H1 (cell line): ENCODE results near the gene PTTG1IP2. TPM values are rescaled to one million over a fixed set of nuclear protein-coding genes. Genes with fewer than 3 reads are reported as not detected.

Experiments used
- CHD7 ChIP-seq: fragments of 300-600 bp; sonication (generic); IDR thresholded peaks from 2 replicates; pipeline ENCODE4 v1.7.1; 2012; ENCODE audit warnings: low read length, moderate library complexity, mild to moderate bottlenecking, inconsistent platforms; ENCODE audit not compliant: insufficient replicate concordance
- GABPA ChIP-seq: IDR thresholded peaks from 2 replicates; pipeline ENCODE4 v1.6.1; 2011; ENCODE audit warnings: mild to moderate bottlenecking, low read length, moderate library complexity, borderline replicate concordance; ENCODE audit not compliant: insufficient read depth
- HDAC6 ChIP-seq: IDR thresholded peaks from one replicate; pipeline ENCODE4 v1.7.1; 2012; ENCODE audit warnings: low read depth, mild to moderate bottlenecking, inconsistent platforms, low read length, moderate library complexity
- polyA plus RNA-seq, 7 experiments: library from polyadenylated mRNA; depleted of rRNA in 3 of 7; stranded (reverse) in 5 of 7; unstranded in 2 of 7; fragments of >200 nt in 5 of 7; fragments of 200-250 nt in 2 of 7; gene quantifications; 1 replicate in 5 of 7; 2 replicates in 1 of 7; 4 replicates in 1 of 7; pipeline versions ENCODE4 v1.2.1 to v1.2.3, GENCODE V29; 2011 to 2013; ENCODE audit warnings: missing spikeins in 2 of 7, mixed read lengths in 2 of 7
- total RNA-seq: library from RNA; stranded (reverse); fragmentation: NEBNext Ultra II Directional; extraction: Animal tissue kit (Norgen Biotek cat#: 25700); gene quantifications from 2 replicates; pipeline ENCODE4 v1.2.1, GENCODE V29; 2021

The PTTG1IP2 gene
- total and polyA plus RNA-seq, 2 of the 8 experiments (the other 6 are each of a cell fraction or from before 2014, with no cell fraction given), result not detected

- TF ChIP-seq CHD7 (no peak), GABPA (no peak), HDAC6 (no peak)
These were observed 4.4 kb downstream of the PTTG1IP2 start (continued) for GRCh38 chr7:90473814-90474213.
